ENCODE measurements around the gene OSBPL5. TPM values are rescaled to one million over a fixed set of nuclear protein-coding genes. Genes with fewer than 3 reads are reported as not detected.

Gene OSBPL5, protein sequence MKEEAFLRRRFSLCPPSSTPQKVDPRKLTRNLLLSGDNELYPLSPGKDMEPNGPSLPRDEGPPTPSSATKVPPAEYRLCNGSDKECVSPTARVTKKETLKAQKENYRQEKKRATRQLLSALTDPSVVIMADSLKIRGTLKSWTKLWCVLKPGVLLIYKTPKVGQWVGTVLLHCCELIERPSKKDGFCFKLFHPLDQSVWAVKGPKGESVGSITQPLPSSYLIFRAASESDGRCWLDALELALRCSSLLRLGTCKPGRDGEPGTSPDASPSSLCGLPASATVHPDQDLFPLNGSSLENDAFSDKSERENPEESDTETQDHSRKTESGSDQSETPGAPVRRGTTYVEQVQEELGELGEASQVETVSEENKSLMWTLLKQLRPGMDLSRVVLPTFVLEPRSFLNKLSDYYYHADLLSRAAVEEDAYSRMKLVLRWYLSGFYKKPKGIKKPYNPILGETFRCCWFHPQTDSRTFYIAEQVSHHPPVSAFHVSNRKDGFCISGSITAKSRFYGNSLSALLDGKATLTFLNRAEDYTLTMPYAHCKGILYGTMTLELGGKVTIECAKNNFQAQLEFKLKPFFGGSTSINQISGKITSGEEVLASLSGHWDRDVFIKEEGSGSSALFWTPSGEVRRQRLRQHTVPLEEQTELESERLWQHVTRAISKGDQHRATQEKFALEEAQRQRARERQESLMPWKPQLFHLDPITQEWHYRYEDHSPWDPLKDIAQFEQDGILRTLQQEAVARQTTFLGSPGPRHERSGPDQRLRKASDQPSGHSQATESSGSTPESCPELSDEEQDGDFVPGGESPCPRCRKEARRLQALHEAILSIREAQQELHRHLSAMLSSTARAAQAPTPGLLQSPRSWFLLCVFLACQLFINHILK
- total RNA-seq (1 to 10 TPM; 2.6 to 2.7 TPM), polyA plus RNA-seq (8.5 TPM)

DNA sequence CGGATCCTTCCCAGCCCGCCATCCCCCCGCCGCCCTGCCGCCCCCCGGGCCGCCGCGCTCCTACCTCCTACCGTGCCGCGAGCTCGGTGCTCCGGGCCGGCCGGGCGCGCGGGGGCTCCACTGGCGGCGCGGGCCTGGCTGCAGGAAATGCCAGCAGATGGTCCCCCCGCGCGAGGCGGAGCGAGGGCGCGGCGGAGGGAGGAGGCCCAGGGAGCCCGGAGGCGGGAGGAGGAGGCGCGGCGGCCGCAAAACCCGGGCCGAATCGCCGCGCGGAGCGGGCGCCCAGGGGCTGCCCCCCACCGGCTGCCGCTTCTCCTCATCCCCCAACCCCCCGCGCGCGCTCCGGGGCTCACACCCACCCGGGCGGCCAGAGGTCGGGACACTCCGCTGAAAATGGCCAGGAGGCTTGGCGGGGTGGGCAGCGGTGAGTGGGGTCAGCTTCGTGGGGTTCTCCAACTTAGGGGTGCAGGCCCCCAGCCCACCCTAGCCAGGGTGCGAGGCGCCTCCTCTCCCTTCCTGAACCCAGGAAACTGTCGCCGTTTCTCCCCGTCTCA is at the start of gene OSBPL5:
Gene OSBPL5, minus strand, starts transcription at position 159 of the 554 bp plus-strand sequence. CDS start 36,162 bp downstream, outside the sequence.
- Histone ChIP-seq H3K27me3 (ENCODE audit: insufficient read depth, low read length, poor library complexity, severe bottlenecking) (peaks cover 8% of the 10 kb centered on the region), H3K27ac (ENCODE audit: low read depth, low read length) (peak within 1 kb of the TSS; percentile 4), H3K9me3 (ENCODE audit: low read length) (no peaks in the 10 kb centered on the region), H3K4me1 (ENCODE audit: insufficient read depth, low read length) (peaks cover 26% of the 10 kb centered on the region), H3K4me3 (ENCODE audit: low read length) (peak within 1 kb of the TSS; percentile 54), H3K36me3 (ENCODE audit: insufficient read depth, low read length) (no peaks in the 10 kb centered on the region)
- H3K4me3 Mint-ChIP-seq, result peak within 1 kb of the TSS; percentile 66 to 94 (median 85)
- peaks cover 13 to 34% (median 20%) of the 10 kb centered on the region in 3 donors for H3K4me1 Mint-ChIP-seq
- H3K27me3 Mint-ChIP-seq, result peaks cover 12 to 60% of the 10 kb centered on the region in 2 donors
- ChIA-PET CTCF (no interaction called here), POLR2A (interaction anchor here (0.6 kb wide), 1 partner anchor 53 kb away, joined by 3 read pairs; no protein-coding TSS in a partner anchor)
- H3K27ac Mint-ChIP-seq, result peak within 1 kb of the TSS in 5 of 8 donors; percentile 6 to 94 (median 64)
- no peaks in the 10 kb centered on the region for H3K36me3 Mint-ChIP-seq
- no peaks in the 10 kb centered on the region for H3K9me3 Mint-ChIP-seq
- peak in 4 of 5 donors; percentile 42 to 61 (median 45) for DNase-seq

- DNase-seq, result no peak
- Mint-ChIP-seq H3K4me1 (peaks cover 0 to 5% (median 3%) of the 10 kb centered on the region in 3 donors), H3K27ac (no peak overlapping the region), H3K27me3 (peaks cover 13 to 40% of the 10 kb centered on the region in 2 donors), H3K9me3 (peaks cover 2 to 14% (median 7%) of the 10 kb centered on the region in 5 donors), H3K36me3 (peaks cover 0 to 11% (median 0%) of the 10 kb centered on the region in 3 donors), H3K4me3 (no peak overlapping the region)
- H3K4me1 ChIP-seq (ENCODE audit: insufficient read depth, low read length), result no peaks in the 10 kb centered on the region
- ChIA-PET POLR2A (no interaction called here), CTCF (no interaction called here)
- no peak overlapping the region for H3K4me3 ChIP-seq (ENCODE audit: low read length)
- no peak overlapping the region for H3K27ac ChIP-seq (ENCODE audit: low read depth, low read length)
- H3K9me3 ChIP-seq (ENCODE audit: low read length), result no peaks in the 10 kb centered on the region
- no peaks in the 10 kb centered on the region for H3K27me3 ChIP-seq (ENCODE audit: insufficient read depth, low read length, poor library complexity, severe bottlenecking)
- H3K36me3 ChIP-seq (ENCODE audit: insufficient read depth, low read length), result no peaks in the 10 kb centered on the region
Observed at GRCh38 chr11:3214420-3214699, 49.2 kb upstream of the OSBPL5 start.

GRCh38 chr11:3213659-3214419 is 48.7 kb upstream of the OSBPL5 start:
- Mint-ChIP-seq H3K36me3 (peaks cover 0 to 11% (median 0%) of the 10 kb centered on the region in 3 donors), H3K9me3 (peaks cover 2 to 14% (median 7%) of the 10 kb centered on the region in 5 donors), H3K27me3 (peaks cover 13 to 44% of the 10 kb centered on the region in 2 donors), H3K27ac (no peak overlapping the region), H3K4me1 (peaks cover 0 to 5% (median 3%) of the 10 kb centered on the region in 3 donors), H3K4me3 (no peak overlapping the region)
- Histone ChIP-seq H3K27me3 (ENCODE audit: insufficient read depth, low read length, poor library complexity, severe bottlenecking) (no peaks in the 10 kb centered on the region), H3K36me3 (ENCODE audit: insufficient read depth, low read length) (no peaks in the 10 kb centered on the region), H3K27ac (ENCODE audit: low read depth, low read length) (no peak overlapping the region), H3K4me3 (ENCODE audit: low read length) (no peak overlapping the region), H3K4me1 (ENCODE audit: insufficient read depth, low read length) (no peaks in the 10 kb centered on the region), H3K9me3 (ENCODE audit: low read length) (no peaks in the 10 kb centered on the region)
- ChIA-PET POLR2A (no interaction called here), CTCF (no interaction called here)
- DNase-seq, result peak in 1 of 5 donors; percentile 24

DNA sequence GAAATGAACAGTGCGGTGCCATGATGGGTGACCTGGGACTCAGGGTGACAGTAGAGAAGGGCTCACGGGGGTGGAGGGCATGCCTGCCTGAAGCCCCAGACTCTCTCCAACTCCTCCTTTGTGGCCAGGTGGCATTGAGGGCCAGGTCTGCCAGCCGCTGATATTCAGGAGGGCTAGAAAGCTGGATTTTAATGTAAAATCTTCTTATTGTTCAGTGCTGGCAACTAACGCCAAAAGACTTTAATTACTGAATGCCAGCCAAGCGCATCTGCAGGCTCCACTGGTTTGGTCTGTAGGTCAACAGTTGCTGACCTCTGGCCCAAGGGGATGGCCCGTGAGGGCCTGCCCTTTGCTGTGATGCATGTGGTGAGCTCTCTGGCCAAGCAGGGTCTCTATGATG is 43.2 kb upstream of the OSBPL5 start:
- Histone ChIP-seq H3K4me1 (ENCODE audit: insufficient read depth, low read length) (no peaks in the 10 kb centered on the region), H3K4me3 (ENCODE audit: low read length) (no peak overlapping the region), H3K9me3 (ENCODE audit: low read length) (no peaks in the 10 kb centered on the region), H3K36me3 (ENCODE audit: insufficient read depth, low read length) (no peaks in the 10 kb centered on the region), H3K27ac (ENCODE audit: low read depth, low read length) (no peak overlapping the region), H3K27me3 (ENCODE audit: insufficient read depth, low read length, poor library complexity, severe bottlenecking) (no peaks in the 10 kb centered on the region)
- Mint-ChIP-seq H3K9me3 (peaks cover 2 to 14% (median 7%) of the 10 kb centered on the region in 5 donors), H3K27ac (no peak overlapping the region), H3K4me3 (no peak overlapping the region), H3K27me3 (peaks cover 4 to 20% of the 10 kb centered on the region in 2 donors), H3K36me3 (peaks cover 0 to 11% (median 0%) of the 10 kb centered on the region in 3 donors), H3K4me1 (peaks cover 0 to 4% (median 0%) of the 10 kb centered on the region in 3 donors)
- ChIA-PET POLR2A (no interaction called here), CTCF (no interaction called here)
- no peak for DNase-seq

GRCh38 chr11:3207526-3208189 is 42.5 kb upstream of the OSBPL5 start:
- Histone ChIP-seq H3K36me3 (ENCODE audit: insufficient read depth, low read length) (no peaks in the 10 kb centered on the region), H3K4me1 (ENCODE audit: insufficient read depth, low read length) (no peaks in the 10 kb centered on the region), H3K9me3 (ENCODE audit: low read length) (no peaks in the 10 kb centered on the region), H3K27ac (ENCODE audit: low read depth, low read length) (no peak overlapping the region), H3K27me3 (ENCODE audit: insufficient read depth, low read length, poor library complexity, severe bottlenecking) (no peaks in the 10 kb centered on the region), H3K4me3 (ENCODE audit: low read length) (no peak overlapping the region)
- POLR2A ChIA-PET, result no interaction called here
- Mint-ChIP-seq H3K27ac (no peak overlapping the region), H3K9me3 (peaks cover 2 to 14% (median 7%) of the 10 kb centered on the region in 5 donors), H3K4me1 (peaks cover 0 to 4% (median 0%) of the 10 kb centered on the region in 3 donors), H3K4me3 (no peak overlapping the region), H3K27me3 (peaks cover 4 to 17% of the 10 kb centered on the region in 2 donors), H3K36me3 (peaks cover 0 to 11% (median 0%) of the 10 kb centered on the region in 3 donors)
- CTCF ChIA-PET, result no interaction called here
- peak in 1 of 5 donors; percentile 38 for DNase-seq

DNA sequence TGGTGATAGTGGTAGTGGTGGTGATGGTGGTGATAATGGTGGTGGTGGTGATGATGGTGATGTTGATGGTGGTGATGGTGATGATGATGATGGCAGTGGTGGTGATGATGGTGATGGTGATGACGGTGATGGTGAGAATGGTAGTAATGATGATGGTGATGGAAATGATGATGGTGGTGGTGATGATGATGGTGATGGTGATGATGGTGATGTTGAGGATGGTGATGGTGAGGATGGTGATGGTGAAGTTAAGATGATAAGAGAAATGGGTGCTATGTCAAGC is 41.8 kb upstream of the OSBPL5 start:
- Mint-ChIP-seq H3K36me3 (peaks cover 0 to 11% (median 0%) of the 10 kb centered on the region in 3 donors), H3K9me3 (peaks cover 2 to 13% (median 6%) of the 10 kb centered on the region in 5 donors), H3K4me1 (peaks cover 0 to 6% (median 0%) of the 10 kb centered on the region in 3 donors), H3K4me3 (no peak overlapping the region), H3K27me3 (peaks cover 8 to 19% of the 10 kb centered on the region in 2 donors), H3K27ac (no peak overlapping the region)
- no peaks in the 10 kb centered on the region for H3K27me3 ChIP-seq (ENCODE audit: insufficient read depth, low read length, poor library complexity, severe bottlenecking)
- no peaks in the 10 kb centered on the region for H3K4me1 ChIP-seq (ENCODE audit: insufficient read depth, low read length)
- no peak overlapping the region for H3K4me3 ChIP-seq (ENCODE audit: low read length)
- POLR2A ChIA-PET, result no interaction called here
- CTCF ChIA-PET, result no interaction called here
- H3K9me3 ChIP-seq (ENCODE audit: low read length), result no peaks in the 10 kb centered on the region
- no peaks in the 10 kb centered on the region for H3K36me3 ChIP-seq (ENCODE audit: insufficient read depth, low read length)
- DNase-seq, result no peak
- H3K27ac ChIP-seq (ENCODE audit: low read depth, low read length), result no peak overlapping the region

GRCh38 chr11:3206156-3206921 is 41.2 kb upstream of the OSBPL5 start:
- H3K27me3 ChIP-seq (ENCODE audit: insufficient read depth, low read length, poor library complexity, severe bottlenecking), result no peaks in the 10 kb centered on the region
- ChIA-PET POLR2A (no interaction called here), CTCF (no interaction called here)
- Mint-ChIP-seq H3K4me1 (peaks cover 0 to 6% (median 0%) of the 10 kb centered on the region in 3 donors), H3K27me3 (peaks cover 12 to 17% of the 10 kb centered on the region in 2 donors), H3K27ac (no peak overlapping the region), H3K4me3 (no peak overlapping the region), H3K9me3 (peaks cover 0 to 8% (median under 1%) of the 10 kb centered on the region in 5 donors), H3K36me3 (peaks cover 0 to 7% (median 0%) of the 10 kb centered on the region in 3 donors)
- no peaks in the 10 kb centered on the region for H3K9me3 ChIP-seq (ENCODE audit: low read length)
- H3K36me3 ChIP-seq (ENCODE audit: insufficient read depth, low read length), result no peaks in the 10 kb centered on the region
- H3K4me3 ChIP-seq (ENCODE audit: low read length), result no peak overlapping the region
- DNase-seq, result peak in 1 of 5 donors; percentile 22
- no peak overlapping the region for H3K27ac ChIP-seq (ENCODE audit: low read depth, low read length)
- H3K4me1 ChIP-seq (ENCODE audit: insufficient read depth, low read length), result no peaks in the 10 kb centered on the region

Data from CD8-positive, alpha-beta memory T cell (primary cell).